Adipose tissue (tissue), 3 donors: ENCODE data around the gene GABRG3. TPM values are rescaled to one million over a fixed set of nuclear protein-coding genes. Genes with fewer than 3 reads are reported as not detected.
"Not testable (repeated sequence)": the region's sequence is repeated elsewhere in the genome, so short reads cannot be mapped to it uniquely, and the experiment has no call there.

Experiments
- H3K27ac ChIP-seq: one replicate; pipeline ENCODE4 v1.5.1; 2013; ENCODE audit warnings: low read depth, low read length
- WGBS, 3 donors: extraction: QIAGEN DNeasy Blood & Tissue Kit; methylation state at CpG; one replicate each; pipeline ENCODE4 v1.1.7; 2013; 5-methylcytosine and 5-hydroxymethylcytosine counted together
- polyA plus RNA-seq, 3 donors: library from polyadenylated mRNA; stranded (reverse); fragments of 200-250 nt; gene quantifications; one replicate each; pipeline ENCODE4 v1.2.3, GENCODE V29; 2013
- donor health status: healthy with polysubstance abuse.
- donor health status: Bipolar disorder and iron deficiency.
- donor health status: healthy.

Gene GABRG3
- polyA plus RNA-seq, 3 donors = not detected

DNA sequence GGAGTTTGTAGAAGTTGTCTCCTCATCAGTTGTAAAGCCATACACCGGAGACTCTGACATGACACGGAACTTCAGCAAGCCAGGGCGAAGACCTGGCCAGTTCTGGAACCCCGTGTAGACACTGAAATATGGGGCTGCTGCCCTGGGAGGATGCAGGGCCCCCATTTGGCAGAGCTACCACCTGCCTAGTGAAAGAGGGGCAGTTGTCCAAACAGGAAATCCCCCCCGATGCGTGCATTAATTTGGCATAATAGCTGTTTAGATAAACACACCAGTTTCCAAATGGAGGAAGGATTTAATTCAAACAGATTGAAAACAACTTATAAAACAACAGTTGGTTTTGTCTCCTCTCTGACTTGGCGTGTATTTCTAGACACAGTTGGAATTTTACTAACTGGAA lies 357.2 kb downstream of the GABRG3 start:
- H3K27ac ChIP-seq = no peak overlapping the region
- WGBS, 3 donors = 56 to 72% (median 68%) methylated on average over 7 of the region's 7 CpGs

DNA sequence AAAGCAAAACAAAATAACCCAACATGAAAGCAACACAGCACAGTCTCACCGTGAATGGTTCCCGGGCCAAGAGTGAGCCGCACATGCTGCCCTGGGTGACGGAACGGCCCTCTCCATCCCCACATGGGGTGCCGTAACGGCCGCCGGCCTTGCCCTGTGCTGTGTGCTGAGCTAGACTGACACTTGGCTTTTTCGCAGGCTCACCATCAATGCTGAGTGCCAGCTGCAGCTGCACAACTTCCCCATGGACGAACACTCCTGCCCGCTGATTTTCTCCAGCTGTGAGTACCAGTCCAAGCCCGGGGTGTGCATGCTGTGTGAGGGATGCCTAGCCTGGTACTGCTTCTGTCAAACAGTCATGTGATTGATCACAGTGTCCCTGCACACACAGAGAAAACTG lies 357.6 kb downstream of the GABRG3 start:
- whole genome bisulfite sequencing, 3 donors = 72 to 83% (median 78%) methylated on average over 13 of the region's 13 CpGs
- H3K27ac ChIP-seq = no peak overlapping the region

DNA sequence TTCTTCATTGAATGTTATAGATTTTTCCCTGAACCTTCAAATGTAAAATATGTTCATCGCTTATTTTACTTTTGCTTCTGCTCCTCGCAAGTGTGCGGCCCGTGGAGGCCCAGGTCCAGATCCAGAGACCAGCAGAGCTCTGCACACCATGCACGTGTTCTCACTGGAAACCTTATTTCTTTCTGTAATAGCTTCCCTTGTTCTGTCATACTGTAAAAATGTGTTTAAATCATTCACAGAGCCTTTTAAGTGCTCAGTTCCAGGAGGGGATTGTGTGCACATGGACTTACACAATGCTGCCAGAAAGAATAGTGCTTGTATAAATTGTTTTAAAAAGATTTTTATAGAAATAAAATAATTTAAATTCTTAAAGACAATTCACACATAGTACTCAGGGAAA lies 359.3 kb downstream of the GABRG3 start:
- WGBS, 3 donors = 79 to 91% (median 86%) methylated on average over 5 of the region's 5 CpGs

DNA sequence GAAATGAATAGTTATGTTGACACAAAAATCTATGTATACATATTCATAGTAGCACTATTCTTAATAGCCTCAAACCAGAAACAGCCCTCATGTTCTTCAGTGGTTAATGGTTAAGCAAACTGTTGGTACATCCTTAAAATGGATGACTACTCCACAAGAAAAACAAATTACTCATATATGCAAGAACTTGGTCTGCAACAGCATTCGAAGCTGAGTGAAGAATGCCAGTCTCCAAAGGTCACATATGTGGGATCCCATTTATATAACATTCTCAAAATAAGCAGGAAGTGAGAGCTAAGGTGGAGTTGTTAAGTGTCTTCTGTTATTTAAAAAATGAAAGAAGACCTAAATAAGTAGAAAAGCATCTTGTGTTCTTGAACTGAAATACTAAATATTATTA lies 365.7 kb downstream of the GABRG3 start:
- no peak overlapping the region for H3K27ac ChIP-seq
- WGBS, 3 donors = 68 to 71% (median 69%) methylated on average over 1 of the region's 1 CpG

More for the DNA sequence above, 359.3 kb downstream of the GABRG3 start:
- no peak overlapping the region for H3K27ac ChIP-seq

DNA sequence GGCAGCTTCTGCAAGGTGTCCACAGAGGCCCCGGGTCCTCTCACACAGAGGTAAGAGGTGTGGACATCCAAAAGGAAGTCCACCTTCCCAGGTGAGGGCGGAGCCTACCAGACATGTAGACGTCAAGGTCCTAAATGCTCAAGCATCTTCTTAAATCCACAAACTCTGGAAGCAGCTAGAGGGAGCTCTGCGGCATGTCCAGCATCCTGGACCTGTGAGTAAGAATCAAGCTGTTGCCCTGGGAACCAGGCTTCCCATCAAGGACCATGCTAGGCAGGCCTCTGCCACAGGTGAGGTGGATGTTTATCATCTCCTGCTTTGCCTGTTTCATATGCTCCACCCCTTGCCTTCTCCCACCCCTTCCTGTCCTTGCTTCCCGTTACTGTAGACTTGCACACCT lies 368.2 kb downstream of the GABRG3 start:
- no peak overlapping the region for H3K27ac ChIP-seq
- WGBS, 3 donors = 78 to 82% (median 80%) methylated on average over 5 of the region's 5 CpGs

DNA sequence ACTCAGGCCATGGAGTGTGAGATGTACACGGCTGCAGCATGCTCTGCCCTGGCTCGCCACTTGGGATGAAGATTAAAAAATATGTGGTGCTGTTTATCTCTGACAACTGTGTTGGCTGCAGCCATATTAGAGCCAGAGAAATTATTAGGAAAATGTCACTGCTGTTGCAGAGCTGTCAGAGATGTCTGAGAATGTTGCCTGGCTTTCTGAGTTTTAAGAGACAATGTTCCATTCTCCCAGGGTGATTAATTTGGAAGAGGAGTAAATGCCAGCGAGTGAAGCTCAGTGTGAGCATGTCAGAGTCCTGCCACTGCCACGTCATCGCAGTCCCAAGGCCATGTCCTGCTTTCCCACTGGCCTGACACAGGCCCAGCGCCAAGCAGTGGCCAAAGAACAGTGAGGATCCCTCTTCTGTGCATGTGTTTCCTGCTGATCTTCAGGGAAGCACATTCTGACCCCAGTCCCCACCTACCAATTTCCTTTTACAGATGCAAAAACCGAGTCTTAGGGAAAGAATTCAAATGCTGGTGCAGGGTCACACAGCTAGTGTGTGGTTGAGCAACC lies 370.9 kb downstream of the GABRG3 start:
- H3K27ac ChIP-seq = no peak overlapping the region
- WGBS, 3 donors = 55 to 63% (median 59%) methylated on average over 7 of the region's 7 CpGs

DNA sequence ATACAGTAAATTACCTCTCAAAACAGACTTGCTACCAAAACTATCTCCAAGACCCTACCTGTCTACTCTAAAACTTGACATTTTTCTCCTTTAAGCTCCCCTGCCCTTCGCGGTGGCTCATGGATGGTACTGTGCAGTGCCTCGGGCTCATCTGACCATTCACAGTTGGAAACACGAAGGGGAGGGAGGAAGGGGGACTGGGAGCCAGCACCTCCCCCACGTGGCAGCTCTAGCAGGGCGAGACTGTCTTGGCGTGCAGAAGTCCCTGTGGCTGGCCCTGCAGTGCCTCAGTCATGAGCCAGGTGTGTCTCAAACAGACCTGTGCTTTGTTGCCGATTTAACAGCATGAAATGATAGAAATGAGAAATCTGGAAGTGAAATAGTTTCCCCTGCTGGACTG lies 372.0 kb downstream of the GABRG3 start:
- H3K27ac ChIP-seq = no peak overlapping the region
- WGBS, 3 donors = 48 to 70% (median 59%) methylated on average over 8 of the region's 8 CpGs

DNA sequence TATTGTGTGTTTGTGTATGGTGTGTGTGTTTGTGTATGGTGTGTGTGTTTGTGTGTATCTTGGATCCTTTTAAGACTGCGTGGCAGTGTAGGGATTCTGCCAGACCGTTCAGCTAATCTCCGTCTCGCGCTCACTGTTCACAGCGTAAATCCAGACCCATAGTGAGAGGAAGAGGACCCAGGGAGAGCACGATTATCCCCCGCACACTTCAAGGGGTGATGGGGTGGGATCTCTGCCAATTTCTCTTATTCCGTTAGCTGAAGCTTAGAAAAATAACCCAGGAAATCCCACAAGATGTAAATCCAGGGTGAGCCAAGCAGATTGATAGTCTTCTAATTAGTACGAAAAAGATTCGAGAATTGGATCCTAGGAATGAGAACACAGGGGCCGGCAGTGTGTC lies 381.2 kb downstream of the GABRG3 start:
- H3K27ac ChIP-seq = no peak overlapping the region
- 82 to 86% (median 85%) methylated on average over 12 of the region's 12 CpGs for WGBS, 3 donors

DNA sequence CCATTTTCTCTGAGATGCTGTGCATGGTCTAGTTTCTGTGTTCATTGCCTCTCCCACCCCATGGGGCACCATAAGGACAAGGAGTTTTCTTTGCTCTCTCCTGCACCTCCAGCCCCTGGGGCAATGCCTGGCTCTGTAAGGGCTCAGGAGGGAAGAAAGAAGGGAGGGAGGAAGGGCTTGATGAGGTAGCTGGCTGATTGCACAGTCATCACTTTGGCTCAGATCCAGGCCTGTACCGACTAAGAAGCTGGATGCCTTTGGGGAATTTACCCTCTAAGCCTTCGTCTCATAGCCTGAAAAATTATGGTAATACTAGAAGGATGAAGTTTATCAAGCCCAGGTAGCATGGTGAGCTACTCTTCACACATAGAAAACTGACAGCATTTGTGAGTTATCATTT lies 382.9 kb downstream of the GABRG3 start:
- no peak overlapping the region for H3K27ac ChIP-seq
- WGBS, 3 donors = 40 to 48% (median 42%) methylated on average over 2 of the region's 2 CpGs

DNA sequence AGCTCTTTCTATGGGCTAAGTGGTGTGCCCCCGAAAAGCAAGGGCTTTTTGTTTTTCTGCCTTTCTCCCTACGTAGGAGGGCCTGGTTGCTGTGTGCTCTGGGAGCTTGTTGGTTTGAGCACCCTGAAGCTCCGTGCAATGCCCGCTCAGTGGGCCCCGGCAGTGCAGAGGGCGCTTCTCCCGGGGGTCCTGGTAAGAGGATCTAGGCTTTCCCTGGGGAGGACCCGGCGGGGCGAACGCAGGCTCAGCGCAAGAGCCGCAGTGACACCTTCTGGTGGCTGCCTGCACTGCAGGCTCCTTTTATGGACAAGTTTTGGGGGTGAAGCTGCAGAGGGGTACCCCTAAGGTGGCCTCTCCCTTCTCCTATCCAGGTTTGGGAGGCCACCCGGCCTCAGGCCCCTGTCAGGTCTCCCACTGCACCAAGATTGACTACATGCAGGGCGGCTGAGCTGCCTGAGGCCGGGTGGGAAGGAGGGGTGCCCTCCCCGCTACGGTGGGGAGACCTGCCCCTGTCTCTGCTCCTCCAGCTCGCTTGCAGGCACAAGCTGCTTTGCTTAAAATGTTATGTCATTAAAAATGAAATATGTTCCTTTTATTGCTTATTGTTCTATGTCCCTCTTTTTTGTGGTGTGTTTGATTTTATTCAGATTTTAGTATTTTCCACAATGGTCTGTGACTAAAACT lies 387.9 kb downstream of the GABRG3 start:
- WGBS, 3 donors = 23 to 26% (median 25%) methylated on average over 19 of the region's 19 CpGs
- no peak overlapping the region for H3K27ac ChIP-seq

DNA sequence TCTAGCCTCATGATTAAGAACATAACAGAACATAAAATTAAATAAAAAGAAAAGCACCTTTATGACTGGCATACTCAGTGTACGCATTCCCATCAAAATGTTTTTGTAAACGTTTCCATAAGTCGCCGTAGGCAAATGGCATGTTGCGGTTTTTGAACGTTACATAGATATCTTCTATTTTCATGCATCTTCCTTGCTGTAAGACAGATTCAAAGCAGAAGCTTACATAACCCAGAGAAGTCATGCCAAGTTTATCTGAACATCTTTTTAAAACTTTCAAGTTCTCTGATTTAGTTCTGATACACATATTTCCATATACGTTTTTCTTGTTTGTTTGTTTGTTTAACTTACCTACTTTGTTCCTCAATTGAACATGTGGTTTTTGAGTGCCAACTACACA lies 388.6 kb downstream of the GABRG3 start:
- no peak overlapping the region for H3K27ac ChIP-seq
- 78 to 82% (median 79%) methylated on average over 7 of the region's 7 CpGs for WGBS, 3 donors

DNA sequence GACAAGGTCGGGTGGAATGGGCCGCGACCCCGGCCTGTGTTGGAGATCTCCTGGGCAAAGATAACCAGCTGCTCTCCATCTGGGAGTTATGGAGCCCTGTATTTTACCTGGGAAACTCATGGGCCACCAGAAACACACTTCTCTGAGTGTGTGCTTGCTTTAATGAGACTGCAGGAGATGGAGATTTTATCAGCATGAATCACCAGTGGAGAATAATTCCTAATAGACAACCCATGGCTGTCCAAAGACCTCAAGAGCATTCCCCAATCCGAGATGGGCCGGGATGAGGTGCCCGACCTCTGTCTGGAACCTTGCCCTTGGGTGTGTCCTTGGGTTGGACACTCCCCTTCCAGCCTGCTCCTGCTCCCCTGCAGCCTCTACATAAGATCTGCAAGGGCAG lies 389.3 kb downstream of the GABRG3 start:
- H3K27ac ChIP-seq = no peak overlapping the region
- 66 to 82% (median 82%) methylated on average over 7 of the region's 7 CpGs for WGBS, 3 donors

DNA sequence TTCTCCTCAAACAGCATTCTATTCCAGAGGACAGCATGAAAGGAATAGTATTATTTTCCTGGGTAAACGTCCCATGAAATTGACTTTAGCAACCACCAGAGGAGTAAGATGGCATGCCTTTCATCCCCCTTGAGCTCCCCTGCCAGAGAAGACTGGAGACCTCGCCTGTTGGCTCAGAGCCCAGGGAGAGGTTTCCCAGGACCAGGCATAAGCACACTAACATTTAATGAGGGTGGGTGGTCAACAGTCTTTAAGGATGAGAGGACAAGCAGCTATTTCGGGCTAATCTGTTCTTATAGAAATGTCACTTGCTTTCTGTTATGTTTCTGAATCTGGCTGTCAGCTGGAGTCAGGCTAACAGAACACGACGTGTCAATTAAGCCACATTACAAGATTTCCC lies 390.5 kb downstream of the GABRG3 start:
- no peak overlapping the region for H3K27ac ChIP-seq
- WGBS, 3 donors = 56 to 70% (median 70%) methylated on average over 5 of the region's 5 CpGs

DNA sequence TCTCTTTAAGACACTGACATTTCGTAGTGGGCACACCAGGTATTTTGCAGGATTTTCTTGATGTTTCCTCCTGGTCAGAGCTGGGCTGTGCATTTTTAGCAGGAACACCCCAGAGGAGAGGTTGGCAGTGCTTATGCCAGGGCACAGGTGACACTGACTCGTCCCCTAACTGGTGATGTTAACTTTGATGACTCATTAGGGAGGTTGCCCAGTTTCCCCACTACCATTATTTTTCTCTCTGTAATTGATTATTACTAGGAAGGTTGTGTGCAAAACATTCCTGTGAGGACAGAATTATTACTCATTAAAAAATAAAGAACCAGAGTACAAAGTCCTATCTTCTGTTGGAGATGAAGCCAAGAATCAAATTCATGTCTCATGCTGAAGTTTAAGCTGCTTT lies 394.5 kb downstream of the GABRG3 start:
- no peak overlapping the region for H3K27ac ChIP-seq
- 61 to 79% (median 76%) methylated on average over 2 of the region's 2 CpGs for whole genome bisulfite sequencing, 3 donors

DNA sequence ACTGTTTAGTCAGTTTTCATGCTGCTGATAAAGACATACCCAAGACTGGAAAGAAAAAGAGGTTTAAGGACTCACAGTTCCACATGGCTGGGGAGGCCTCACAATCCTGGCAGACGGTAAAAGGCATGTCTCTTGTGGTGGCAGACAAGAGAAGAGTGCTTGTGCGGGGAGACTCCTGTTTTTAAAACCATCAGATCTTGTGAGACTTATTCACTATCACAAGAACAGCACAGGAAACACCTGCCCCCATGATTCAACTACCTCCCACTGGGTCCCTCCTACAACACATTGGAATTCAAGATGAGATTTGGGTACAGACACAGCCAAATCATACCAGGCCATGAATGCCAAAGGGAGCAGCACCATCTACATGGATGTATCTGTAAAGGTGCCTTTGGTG lies 406.4 kb downstream of the GABRG3 start:
- H3K27ac ChIP-seq = not testable (repeated sequence)
- 73 to 83% (median 82%) methylated on average over 2 of the region's 2 CpGs for WGBS, 3 donors

DNA sequence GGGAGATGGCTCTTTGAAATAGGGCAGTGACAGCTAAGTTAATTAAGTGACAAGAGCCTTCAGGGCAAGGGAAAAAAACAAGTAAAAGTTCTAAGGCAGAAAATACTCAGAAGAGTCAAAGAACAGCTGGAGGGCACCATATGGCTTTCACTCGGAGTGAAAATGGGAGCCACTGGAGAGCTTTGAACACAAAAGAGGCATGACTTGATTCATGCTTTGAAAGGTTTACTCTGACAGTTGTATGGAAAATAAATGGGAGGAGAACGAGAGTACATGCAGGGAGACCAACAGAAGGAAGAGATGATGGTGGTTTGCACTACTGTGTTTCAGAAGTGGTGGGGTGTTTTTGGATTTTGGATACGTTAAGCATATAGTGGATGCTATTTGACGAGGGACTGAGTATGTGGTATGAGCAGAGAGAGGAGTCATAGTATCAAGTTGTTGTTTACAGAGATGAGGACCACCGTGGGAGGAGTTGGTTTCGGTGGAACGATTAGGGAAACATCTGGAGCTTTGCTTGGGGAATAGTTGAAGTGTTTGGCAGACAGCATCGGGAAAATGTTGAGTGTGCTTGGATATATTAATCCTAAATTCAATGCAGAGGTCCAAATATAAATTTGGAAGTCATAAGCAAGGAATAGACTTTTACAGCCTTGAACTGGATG lies 411.5 kb downstream of the GABRG3 start:
- no peak overlapping the region for H3K27ac ChIP-seq
- 43 to 63% (median 48%) methylated on average over 8 of the region's 8 CpGs for WGBS, 3 donors

DNA sequence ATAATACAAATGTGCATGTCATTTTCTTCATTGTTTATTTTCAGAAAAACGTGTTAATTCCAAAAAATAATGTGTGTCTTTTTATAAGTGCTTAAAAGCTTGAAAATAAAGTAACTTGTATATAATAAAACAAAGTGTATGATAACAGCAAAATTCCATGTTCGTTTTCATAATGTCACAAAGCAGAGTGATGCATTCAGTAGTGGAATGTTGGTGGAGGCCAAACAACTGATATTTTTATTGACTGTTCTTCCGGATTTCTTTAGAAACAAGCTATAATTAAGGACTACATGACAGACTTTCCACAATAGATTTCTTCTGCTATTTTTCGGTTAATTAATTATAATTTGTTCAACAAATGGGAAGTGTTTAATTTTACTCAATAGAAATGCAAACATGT lies 412.7 kb downstream of the GABRG3 start:
- H3K27ac ChIP-seq = no peak overlapping the region
- WGBS, 3 donors = 50 to 58% (median 57%) methylated on average over 4 of the region's 4 CpGs

DNA sequence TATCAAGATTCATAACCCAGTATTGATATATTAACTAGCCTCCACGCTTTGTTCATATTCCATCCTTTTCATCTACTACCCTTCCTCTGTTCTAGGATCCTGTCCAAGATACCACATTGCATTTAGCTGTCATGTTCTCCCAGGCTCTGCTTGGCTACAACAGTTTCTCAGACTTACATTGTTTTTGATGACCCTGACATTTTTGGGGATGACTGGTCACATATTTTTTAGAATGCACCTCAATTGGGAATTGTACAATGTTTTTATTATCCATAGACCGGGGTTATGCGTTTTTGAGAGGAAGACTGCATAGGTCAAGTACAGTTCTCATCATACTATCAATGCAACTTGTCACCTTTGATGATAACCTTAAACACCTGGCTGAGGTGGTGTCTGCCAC lies 421.2 kb downstream of the GABRG3 start:
- H3K27ac ChIP-seq = no peak overlapping the region

DNA sequence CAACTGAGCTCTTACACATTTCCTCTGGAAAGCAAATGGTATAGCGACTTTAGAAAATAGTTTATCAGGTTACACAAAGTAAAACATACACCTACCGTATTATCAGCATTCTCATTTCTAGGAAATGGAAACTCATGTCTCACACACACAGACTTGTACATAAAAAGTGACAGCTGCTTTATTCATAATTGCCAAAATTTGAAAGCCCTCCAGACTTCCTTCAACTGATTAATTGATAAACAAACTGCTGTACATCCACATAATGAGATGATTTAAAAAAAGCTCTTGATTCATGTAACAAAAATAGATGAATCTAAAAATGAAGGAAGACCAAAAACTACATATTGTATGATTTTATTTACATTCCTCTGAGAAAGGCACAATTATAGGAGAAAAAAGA lies 425.5 kb downstream of the GABRG3 start:
- WGBS, 3 donors = 45 to 80% (median 48%) methylated on average over 2 of the region's 2 CpGs
- no peak overlapping the region for H3K27ac ChIP-seq

More for the DNA sequence above, 421.2 kb downstream of the GABRG3 start:
- WGBS, 3 donors = 58 to 72% (median 66%) methylated on average over 3 of the region's 3 CpGs

DNA sequence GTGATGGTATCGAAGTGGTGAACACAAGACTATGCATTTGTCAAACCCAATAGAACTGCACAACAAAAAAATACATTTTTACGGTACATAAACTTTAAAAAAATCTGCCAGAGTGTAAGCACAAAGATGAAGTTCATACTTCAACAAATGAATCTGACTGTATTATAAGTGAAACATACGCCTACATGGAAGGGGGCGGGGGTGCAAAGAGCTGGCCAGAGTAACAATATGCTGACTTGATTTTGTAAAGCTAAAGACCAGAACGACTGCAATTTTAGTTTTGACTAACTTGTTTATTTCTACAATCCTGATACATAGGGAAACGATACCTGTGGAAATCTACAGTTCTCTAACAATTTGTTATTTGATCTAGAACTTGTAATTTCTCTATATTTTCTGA lies 426.0 kb downstream of the GABRG3 start:
- WGBS, 3 donors = 86 to 89% (median 87%) methylated on average over 6 of the region's 6 CpGs

More for the DNA sequence above, 426.0 kb downstream of the GABRG3 start:
- no peak overlapping the region for H3K27ac ChIP-seq
